HG02840 (cell line): ENCODE measurements around the gene ATP5F1E.
A peak's percentile ranks its signal among the peaks of the same experiment; 100 is the strongest.
"Not testable (repeated sequence)": the region's sequence is repeated elsewhere in the genome, so short reads cannot be mapped to it uniquely, and the experiment has no call there.

ENCODE experiments used
- ATAC-seq: cut with Tn5 transposase; IDR thresholded peaks from one replicate; pipeline ENCODE4 v1.9.1; 2021; ENCODE audit warnings: mild to moderate bottlenecking, moderate library complexity, moderate number of reproducible peaks; ENCODE audit not compliant: unreplicated experiment, low FRiP score

ATP5F1E gene

DNA sequence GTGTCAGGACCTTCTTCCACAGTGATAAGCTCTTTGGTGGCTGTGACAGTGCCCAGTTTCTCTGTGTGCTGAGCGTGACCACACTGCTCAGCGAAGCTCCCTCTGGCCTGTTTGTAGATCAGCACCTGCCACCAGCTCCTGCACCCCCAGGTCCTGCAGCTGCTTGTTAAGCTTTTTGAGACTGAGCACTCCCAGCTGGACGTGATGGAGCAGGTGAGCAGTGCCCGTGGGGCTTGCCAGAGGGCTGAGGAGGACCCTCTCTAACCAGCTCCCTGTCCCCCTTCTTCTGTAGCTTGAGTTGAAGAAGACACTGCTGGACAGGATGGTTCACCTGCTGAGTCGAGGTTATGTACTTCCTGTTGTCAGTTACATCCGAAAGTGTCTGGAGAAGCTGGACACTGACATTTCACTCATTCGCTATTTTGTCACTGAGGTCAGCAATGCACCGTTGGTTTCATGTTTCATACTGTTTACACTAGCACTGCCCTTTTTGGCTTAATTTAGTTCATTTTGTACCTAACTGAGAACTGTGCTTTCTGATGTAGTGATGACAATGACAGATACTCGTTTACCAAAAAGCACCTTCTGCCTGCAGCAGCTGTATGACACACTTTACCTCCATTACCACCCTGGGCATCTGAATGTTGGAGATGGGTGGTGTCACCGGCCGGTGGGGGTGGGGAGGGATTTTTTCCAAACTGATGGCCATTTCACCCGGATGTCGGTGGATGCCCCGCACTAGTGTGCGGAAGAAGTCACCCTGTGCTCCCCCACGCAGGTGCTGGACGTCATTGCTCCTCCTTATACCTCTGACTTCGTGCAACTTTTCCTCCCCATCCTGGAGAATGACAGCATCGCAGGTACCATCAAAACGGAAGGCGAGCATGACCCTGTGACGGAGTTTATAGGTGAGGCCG is 38.5 kb downstream of the ATP5F1E start:
- ATAC-seq, result no peak

DNA sequence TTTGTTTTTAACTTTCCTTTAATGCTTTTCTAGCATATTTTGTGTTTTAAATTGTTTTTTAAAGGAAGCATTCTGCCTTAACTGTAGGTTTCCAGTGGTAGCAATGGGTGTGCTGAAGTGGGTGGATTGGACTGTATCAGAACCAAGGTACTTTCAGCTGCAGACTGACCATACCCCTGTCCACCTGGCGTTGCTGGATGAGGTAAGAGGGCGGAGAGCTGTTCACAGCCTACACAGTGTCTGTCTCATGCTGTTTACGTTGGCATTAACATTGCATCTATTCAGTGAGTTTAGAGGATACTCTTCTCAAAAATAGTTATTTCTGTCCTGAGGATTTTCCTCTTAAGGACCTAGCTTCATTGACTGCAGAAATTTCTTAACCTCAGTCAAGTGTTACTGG is 39.2 kb downstream of the ATP5F1E start:
- no peak for ATAC-seq

DNA sequence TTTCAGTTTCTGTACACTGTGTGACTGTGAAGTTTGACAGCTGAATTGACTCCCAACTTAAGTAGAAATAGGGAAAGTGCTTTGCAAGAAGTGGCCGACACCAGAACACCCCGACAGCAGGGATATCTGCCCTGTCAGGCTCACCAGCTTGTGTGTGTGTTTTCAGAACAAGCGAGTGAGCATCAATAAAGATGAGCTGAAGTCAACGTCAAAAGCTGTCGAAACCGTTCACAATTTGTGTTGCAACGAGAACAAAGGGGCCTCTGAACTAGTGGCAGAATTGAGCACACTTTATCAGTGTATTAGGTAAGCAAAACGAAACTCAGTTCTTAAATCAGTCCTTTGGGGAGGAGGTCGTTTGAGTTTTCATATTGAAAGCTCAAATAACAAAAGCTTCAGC is 40.4 kb downstream of the ATP5F1E start:
- ATAC-seq, result no peak

DNA sequence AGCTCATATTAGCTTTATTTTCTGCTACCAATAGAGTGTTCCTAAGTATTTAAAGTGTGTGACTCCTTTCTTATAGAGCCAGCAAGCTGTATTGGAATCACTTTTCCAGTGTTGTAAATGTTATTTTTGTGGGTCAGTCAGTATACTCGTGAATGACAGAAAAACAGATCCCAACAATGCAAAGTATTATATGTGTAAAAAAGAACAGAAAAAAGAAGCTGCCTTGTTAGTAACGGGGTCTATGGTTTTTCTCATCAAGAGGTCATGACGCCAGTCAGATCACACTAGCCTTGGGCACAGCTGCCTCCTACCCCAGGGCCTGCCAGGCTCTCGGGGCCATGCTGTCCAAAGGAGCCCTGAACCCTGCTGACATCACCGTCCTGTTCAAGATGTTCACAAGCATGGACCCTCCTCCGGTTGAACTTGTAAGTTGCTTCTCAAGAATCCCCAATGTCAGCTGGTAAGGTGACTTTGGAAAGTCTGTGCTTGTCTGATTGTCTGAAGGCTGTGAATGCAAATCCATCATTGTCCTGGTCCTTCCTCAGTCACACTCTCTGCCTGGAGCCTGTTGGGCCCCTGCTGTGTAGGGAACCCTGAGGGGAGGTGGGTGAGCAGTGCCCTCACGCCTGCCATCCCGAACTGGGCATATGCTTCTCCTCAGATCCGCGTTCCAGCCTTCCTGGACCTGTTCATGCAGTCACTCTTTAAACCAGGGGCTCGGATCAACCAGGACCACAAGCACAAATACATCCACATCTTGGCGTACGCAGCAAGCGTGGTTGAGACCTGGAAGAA is 41.3 kb downstream of the ATP5F1E start:
- no peak for ATAC-seq

DNA sequence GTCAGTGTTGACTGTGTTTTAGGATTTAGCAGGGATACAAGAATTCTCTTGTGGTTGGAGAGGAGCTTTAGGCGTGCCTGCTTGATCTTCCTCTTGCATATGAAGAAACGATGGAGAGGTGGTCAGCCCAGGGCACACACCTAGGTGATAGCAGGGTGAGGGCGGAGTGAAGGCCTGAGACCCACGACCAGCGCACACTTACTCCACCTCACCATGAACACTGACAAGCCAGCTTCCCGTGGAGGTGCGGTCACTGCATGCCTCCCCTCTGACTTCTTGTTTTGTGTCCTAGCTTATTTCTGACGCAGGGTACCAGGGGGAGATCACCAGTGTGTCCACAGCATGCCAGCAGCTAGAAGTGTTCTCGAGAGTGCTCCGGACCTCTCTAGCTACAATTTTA is 42.9 kb downstream of the ATP5F1E start:
- ATAC-seq, result no peak

DNA sequence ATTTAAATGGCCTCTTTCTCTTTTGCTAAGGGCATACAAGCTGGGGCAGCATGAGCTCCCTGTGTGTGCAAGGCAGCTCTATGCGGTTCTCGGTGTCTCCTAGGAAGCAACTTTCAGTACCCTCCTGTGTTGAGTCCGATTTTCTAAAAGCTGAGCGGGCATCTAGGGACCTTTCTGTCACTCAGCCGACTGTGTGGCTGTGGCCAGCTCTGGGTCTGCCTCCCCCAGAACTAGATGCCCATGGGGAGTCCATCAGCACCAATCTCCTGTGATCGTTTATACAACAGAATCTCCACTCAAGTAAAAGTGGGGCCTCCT is 43.6 kb downstream of the ATP5F1E start:
- ATAC-seq, result no peak

DNA sequence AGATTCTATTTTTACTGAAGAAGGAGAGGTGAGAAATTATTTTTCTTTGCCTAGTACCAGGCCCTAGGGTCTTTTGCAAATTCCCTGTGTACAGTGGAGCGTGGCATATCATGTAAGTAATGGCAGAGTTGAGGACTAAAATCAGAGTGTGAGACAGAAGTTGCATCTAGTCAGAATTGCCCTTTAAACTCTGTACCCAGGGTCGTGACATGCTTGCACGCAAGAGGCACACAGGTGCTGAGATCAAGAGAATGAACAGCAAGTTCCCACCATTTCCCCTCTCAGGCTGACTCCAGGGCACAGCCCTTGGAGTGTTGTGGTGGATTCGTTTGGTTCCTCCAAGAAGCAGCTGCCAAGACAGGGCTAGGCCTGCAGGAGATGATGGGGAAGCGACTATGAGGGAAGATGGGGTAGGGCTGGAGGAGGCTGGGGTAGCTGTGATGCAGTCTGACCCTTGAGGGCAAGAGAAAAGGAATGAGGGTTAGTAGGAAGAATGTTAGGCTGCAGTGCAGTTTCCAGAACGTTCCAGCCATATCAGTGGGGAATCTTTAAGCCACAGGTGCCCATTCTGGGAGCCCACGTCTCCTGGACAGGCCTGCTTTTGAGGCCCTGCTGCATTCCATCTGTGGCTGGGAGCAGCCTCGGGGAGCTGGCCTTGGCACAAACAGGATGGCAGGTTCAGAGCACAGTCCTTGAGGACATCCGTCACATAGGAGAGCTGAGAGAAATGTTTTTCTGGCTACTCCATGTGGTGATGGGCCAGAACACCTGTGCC is 44.2 kb downstream of the ATP5F1E start:
- ATAC-seq, result no peak

DNA sequence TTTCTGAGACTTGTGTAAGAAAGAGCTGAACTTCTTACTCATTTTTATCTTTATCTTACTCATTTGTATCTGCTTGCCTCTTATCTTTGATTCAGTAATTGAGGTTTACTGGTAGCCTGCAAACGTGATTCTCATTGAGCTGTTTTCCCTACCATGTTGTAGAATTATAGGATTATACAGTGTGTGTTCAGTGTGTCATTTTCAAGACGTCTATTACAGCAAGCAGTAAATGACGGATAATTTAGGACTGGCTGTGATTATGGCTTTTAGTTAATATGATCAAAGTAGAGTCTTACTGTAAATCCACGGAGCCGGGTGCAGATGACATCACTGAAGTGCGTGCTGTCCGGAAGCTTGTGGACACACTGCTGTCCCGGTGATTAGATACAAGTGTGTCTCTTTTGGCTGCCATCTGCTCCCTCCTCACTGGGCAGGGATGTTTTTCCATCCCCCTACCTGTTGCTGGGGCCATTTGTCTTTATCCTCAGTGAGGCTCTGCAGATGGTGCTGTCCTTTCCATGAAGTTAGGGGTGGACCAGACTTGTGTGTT is 45.1 kb downstream of the ATP5F1E start:
- no peak for ATAC-seq

DNA sequence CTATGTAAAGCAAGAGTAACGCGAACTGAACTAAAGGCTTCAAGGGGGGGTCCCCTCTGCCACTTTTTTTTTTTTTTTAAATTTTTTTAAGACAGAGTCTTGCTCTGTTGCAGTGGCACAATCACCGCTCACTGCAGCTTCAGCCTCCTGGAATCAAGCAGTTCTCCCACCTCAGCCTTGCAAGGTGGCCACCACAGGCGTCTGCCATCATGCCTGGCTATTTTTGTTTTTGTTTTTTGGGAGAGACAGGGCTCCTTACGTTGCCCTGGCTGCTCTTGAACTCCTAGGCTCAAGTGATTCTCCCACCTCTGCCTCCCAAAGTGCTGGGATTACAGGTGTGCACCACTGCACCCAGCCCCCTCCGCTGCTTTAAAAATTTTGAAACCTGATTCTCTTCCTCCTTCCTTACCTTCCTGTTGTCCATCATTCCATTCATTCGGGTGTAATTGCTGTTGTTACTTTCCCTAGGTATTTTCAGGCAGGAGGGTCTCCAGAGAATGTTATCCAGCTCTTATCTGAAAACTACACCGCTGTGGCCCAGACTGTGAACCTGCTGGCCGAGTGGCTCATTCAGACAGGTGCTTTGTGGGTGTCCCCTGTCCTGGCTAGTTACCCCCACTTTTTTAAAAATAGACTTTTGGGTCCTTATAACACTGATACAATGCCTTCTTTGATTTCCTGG is 45.7 kb downstream of the ATP5F1E start:
- no peak for ATAC-seq

DNA sequence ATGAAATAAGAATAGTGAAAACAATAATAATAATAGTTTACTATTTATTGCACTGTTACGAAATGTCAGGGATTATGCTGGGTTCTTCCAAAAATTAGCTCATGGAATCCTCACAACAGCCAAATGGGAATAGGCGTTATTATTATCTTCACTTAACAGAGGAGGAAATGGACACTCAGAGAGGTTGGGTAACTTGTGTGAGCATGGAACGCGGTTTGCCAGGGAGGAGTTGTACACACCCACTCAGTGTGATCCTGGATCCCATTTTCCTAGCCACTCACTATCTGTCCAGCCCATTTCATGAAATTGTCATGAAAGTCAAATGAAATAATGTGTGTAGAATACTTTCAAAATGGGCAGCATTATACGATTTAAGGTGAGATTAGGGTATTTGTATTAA is 46.5 kb downstream of the ATP5F1E start:
- no peak for ATAC-seq

DNA sequence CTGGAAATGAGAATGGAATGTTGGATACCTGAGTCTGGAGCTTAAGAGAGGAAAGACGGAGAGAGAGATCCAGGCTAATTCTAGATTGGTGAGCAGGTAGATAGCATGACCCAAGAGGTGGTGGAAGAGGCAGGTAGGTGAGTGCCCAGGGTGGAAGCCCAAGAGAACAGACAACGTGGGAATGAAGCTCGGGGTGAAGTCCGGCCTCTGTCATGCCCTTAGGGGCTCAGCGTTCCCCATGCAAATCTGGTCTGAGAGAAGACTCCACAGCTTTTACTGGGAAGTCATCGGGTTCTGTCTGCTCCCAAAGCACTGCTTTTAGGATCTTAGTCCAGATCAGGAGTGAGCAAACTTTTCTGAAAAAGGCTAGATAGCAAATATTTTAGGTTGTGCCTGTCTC is 47.4 kb downstream of the ATP5F1E start:
- no peak for ATAC-seq

DNA sequence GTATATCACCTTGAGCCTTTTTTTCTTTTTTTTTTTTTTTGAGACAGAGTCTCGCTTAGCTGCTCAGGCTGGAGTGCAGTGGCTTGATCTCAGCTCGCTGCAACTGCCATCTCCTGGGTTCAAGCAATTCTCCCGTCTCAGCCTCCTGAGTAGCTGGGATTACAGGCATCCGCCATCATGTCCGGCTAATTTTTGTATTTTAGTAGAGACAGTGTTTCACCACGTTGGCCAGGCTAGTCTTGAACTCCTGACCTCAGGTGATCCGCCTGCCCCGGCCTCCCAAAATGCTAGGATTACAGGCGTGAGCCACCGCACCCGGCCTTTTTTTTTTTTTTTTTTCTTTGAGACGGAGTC is 49.0 kb downstream of the ATP5F1E start:
- not testable (repeated sequence) for ATAC-seq

DNA sequence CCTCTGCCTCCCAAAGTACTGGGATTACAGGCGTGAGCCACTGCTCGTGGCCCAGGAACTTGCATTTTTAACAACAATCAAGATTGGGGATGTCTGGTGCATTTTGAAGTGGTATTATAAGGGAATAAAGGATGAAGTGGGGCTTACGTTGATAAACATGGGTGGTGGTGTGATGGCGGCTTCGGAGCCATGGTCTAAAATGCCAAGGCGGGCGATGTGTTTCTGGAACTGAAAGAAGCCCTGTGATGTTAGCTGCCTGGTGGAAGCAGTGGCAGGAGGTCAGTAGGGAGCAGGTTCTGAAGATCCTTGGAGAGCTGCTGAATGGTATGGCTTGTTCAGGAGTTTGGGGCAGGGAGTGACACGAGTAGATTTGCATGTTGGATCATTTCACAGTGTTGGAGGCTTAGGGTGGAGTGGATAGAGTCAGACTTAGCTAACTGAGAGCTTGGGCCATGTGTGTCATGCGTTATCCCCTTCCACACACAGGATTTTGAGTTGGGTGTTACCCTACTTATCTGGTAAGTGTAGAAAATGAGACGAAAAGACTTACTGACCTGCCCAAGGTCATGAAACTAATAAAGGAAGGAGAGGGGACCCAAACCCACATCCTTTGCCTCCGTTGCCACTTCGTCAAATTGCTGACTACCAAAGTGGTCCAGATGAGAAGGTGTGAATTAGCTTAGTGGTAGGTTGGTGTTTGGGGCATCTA is 49.6 kb downstream of the ATP5F1E start:
- ATAC-seq, result no peak

DNA sequence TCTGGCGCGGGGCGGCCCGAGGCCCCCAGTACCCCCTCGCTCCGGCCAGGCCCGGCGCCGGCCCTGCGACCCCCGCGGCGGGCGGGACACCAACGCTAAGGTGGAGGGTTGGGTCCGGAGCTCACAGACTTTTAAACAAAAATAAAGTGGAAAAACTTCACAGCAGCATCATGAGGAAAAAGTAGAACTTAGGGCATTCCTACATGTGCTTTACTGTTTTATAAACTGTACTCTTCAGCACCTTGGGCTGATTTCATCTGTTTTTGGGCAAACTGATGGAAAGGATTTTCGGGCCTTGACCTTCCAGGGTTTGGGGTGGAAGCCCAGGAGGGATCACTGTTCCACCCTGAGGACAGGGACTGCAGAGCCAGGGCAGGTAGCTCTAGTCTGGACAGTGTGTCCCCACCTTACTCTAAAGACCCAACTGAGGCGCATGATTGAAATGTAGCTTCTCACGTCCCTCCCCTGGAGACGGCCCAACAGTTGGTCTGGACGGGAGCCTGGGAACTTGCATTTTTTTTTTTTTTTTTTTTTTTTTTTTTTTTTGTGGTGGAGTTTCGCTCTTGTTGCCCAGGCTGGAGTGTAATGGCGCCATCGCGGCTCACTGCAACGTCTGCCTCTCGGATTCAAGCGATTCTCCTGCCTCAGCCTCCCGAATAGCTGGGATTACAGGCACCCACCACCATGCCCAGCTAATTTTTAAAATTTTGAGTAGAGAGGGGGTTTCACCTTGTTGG is 50.3 kb downstream of the ATP5F1E start:
- peak; percentile 1 for ATAC-seq

DNA sequence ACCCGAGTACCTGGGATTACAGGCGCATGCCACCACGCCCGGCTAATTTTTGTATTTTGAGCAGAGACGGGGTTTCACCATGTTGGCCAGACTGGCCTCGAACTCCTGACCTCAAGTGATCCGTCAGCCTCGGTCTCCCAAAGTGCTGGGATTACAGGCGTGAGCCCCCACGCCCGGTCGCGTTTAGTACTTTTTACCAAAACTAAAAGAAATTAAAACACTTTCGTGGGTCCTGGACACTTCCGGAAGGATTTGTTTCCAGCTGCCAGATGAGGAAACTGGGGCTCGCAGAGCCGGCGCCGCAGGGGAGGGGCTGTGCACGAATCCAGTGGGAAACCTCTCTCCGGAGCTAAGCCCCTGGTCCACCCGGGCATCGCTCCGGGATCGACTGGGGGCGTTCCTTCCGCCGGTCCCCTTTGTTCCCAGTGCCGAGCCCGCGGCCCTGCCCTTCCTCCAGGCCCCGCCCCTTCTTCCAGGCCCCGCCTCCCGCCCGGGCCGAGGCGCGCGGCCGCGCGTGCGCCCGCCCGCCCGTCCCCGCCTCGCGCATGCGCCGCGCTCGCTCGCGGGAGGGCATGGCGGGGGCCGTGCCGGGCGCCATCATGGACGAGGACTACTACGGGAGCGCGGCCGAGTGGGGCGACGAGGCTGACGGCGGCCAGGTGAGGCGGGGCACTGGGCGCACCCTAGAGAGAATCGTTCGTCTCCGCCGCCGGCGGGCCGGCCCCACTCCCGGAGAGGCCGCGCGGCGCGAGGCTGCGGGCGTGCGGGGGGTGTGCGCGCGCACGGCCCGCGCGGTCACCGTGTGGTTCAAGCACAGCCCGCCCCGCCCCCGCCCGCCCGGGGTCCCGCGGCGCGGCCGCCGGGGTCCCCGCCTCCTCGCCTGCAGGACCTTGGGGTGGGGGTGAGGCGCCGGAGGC is 51.2 kb downstream of the ATP5F1E start, which contains the start of gene NELFCD:
NELFCD (plus strand) TSS at position 546 of the 917 bp plus-strand sequence; CDS start at position 600, 54 bp downstream.
- ATAC-seq, result peak; percentile 75

DNA sequence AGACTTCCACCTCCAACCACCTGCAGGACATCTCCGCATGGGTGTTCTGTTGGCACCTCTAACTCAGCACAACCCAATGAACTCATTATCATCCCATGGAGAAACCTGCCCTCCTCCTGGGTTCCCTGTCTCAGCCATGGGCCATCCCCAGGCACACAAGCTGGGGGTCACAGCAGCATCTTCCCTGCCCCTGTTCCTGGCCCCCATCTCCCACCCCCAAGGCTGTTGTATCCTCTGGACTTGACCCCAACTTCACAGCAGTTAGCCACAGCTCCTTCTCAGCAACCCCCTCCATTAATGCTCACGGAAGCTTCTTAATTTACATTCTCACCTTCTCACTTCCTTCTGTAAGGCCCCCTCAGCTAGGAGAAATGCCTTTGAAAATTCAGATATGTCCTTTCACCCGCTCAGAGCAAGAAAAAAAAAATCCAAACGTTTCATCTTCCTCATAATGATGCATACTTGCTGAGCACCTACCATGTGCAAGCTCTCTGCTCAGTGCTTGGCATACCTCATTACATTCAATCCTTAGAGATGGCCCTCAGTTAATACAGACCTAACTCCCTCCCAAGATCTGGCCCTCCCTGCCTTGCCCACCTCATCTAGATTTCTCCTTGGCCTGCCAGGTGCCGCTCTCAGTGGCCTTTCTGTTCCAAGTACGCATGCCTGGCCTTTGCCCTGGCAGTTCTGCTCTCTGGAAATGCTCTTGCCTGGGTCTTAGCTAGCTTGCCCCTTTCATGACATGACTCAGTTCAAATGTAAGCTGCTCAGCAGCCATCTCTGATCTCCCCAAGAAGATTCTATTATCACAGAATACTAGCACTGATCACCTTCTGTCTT is 53.6 kb downstream of the ATP5F1E start:
- no peak for ATAC-seq
